HFFc6 (cell line): ENCODE data around the gene TDRD1. TPM values are rescaled to one million over a fixed set of nuclear protein-coding genes. Genes with fewer than 3 reads are reported as not detected.

Experiments used
- DNase-seq: peaks from one replicate; pipeline ENCODE4 v3.0.0-alpha.2; 2018
- H3K27ac Mint-ChIP-seq: 2 replicates; pipeline ENCODE4 v1.8.0; 2020; ENCODE audit warnings: mild to moderate bottlenecking, mixed read lengths
- H3K27me3 Mint-ChIP-seq: 2 replicates; pipeline ENCODE4 v1.8.0; 2021; ENCODE audit warnings: mild to moderate bottlenecking, moderate library complexity, mixed read lengths; ENCODE audit not compliant: insufficient read depth
- H3K36me3 Mint-ChIP-seq: 2 replicates; pipeline ENCODE4 v1.8.0; 2021; ENCODE audit warnings: low read depth, mixed read lengths
- H3K4me1 Mint-ChIP-seq: 2 replicates; pipeline ENCODE4 v1.8.0; 2020; ENCODE audit warnings: low read depth, mixed read lengths
- H3K4me3 Mint-ChIP-seq: 2 replicates; pipeline ENCODE4 v1.8.0; 2020; ENCODE audit warnings: mild to moderate bottlenecking, moderate library complexity, mixed read lengths
- H3K9me3 Mint-ChIP-seq: 2 replicates; pipeline ENCODE4 v1.8.0; 2020; ENCODE audit warnings: mild to moderate bottlenecking, mixed read lengths
- total RNA-seq, 6 experiments: library from RNA; stranded (reverse); fragmentation: NEBNext Ultra II Directional; extraction: Animal tissue kit (Norgen Biotek cat#: 25700); gene quantifications; 2 replicates in 1 of 6; 3 replicates in 5 of 6; pipeline ENCODE4 v1.2.3, GENCODE V29; 2021
- TF ChIP-seq, protein P1 (sequence below): fragments of 200-600 bp; sonication (generic); IDR thresholded peaks from 2 replicates; pipeline ENCODE4 v1.5.0; 2021; ENCODE audit warnings: antibody characterized with exemption, mild to moderate bottlenecking

Gene TDRD1
- total RNA-seq, 6 experiments from 2014 or later, result not detected

DNA sequence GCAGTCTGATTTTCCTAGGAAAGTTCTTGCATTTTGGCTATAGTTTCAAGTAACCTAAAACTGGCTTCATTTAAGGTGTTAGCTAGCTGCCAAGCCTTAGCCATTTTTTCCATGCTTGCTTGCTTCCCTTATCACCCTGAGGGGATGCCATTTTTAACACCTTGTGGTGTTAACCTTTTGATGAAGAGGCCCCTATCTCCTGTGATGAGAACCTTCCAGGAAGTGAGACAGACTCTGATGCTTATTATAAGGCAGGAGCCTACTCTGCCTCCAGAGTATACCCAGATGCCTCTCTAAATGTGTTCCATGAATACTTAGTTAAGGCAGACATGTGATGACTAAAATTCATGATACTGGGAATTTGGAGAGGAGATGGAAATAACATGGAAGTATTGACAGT is 55.0 kb downstream of the TDRD1 start:
- no peaks in the 10 kb centered on the region for H3K9me3 Mint-ChIP-seq
- no peaks in the 10 kb centered on the region for H3K4me1 Mint-ChIP-seq
- peaks cover 38% of the 10 kb centered on the region for H3K27me3 Mint-ChIP-seq
- TF ChIP-seq, protein P1, sequence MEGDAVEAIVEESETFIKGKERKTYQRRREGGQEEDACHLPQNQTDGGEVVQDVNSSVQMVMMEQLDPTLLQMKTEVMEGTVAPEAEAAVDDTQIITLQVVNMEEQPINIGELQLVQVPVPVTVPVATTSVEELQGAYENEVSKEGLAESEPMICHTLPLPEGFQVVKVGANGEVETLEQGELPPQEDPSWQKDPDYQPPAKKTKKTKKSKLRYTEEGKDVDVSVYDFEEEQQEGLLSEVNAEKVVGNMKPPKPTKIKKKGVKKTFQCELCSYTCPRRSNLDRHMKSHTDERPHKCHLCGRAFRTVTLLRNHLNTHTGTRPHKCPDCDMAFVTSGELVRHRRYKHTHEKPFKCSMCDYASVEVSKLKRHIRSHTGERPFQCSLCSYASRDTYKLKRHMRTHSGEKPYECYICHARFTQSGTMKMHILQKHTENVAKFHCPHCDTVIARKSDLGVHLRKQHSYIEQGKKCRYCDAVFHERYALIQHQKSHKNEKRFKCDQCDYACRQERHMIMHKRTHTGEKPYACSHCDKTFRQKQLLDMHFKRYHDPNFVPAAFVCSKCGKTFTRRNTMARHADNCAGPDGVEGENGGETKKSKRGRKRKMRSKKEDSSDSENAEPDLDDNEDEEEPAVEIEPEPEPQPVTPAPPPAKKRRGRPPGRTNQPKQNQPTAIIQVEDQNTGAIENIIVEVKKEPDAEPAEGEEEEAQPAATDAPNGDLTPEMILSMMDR, result no peak
- no peaks in the 10 kb centered on the region for H3K36me3 Mint-ChIP-seq
- DNase-seq, result no peak
- no peak overlapping the region for H3K27ac Mint-ChIP-seq
- no peak overlapping the region for H3K4me3 Mint-ChIP-seq

DNA sequence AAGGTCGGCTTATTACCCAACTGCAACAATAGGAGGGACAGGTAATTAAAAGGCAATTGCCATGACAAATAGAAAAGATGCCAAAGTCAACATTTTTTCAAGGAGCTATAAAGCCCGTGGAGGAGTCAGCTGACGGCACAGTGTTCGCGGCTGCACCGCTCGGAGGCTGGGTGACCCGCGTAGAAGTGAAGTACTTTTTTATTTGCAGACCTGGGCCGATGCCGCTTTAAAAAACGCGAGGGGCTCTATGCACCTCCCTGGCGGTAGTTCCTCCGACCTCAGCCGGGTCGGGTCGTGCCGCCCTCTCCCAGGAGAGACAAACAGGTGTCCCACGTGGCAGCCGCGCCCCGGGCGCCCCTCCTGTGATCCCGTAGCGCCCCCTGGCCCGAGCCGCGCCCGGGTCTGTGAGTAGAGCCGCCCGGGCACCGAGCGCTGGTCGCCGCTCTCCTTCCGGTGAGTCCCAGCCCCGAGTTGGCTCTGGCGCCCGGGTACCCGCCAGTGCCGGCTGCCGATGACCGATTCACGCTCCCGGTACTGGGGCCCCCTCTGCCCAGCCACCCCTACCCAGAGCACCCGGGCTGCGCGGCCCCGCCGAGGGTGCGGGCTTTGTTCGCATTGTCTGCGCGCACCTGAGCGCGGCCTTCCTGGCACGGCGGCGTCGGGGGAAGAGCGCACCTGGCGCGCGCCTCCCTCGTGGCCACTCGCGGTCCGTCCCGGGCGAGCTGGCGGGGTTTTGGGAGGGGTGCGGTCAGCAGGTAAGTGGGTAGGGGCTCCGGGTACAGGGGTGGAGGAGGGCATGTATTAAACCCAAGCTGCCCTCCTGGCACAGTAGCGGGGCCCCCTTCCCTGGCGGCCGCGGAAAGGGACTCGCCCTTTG is 60.2 kb downstream of the TDRD1 start, which contains the start of gene VWA2:
TSS of gene VWA2 (plus strand) at position 138 of the 877 bp plus-strand sequence. CDS start 9,460 bp downstream, outside the sequence.
- Mint-ChIP-seq H3K9me3 (no peaks in the 10 kb centered on the region), H3K27me3 (peaks cover 62% of the 10 kb centered on the region), H3K4me3 (no peak within 1 kb of the TSS), H3K4me1 (no peaks in the 10 kb centered on the region), H3K27ac (no peak within 1 kb of the TSS), H3K36me3 (no peaks in the 10 kb centered on the region)
- TF ChIP-seq, protein P1, result no peak
- no peak for DNase-seq

DNA sequence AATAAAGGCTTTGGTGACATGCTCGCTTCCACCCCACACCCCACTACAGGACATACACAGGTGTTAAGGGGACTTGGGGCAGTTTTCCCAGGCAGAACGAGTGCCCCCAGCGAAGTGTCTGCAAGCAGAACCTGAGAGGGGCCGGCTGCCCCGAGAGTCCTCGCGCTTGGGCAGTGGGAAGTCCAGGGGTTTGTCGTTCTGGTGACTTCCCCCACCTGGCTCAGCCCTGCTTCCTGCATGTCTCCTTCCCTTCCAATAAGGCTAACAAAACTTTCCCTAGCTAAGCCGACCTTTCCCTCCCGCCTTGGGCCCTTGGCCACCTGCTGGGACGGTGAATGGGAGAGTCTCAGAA is 60.8 kb downstream of the TDRD1 start:
- Mint-ChIP-seq H3K9me3 (no peaks in the 10 kb centered on the region), H3K27ac (no peak overlapping the region), H3K27me3 (peaks cover 66% of the 10 kb centered on the region), H3K36me3 (no peaks in the 10 kb centered on the region), H3K4me1 (no peaks in the 10 kb centered on the region), H3K4me3 (no peak overlapping the region)
- TF ChIP-seq, protein P1, result no peak
- no peak for DNase-seq

DNA sequence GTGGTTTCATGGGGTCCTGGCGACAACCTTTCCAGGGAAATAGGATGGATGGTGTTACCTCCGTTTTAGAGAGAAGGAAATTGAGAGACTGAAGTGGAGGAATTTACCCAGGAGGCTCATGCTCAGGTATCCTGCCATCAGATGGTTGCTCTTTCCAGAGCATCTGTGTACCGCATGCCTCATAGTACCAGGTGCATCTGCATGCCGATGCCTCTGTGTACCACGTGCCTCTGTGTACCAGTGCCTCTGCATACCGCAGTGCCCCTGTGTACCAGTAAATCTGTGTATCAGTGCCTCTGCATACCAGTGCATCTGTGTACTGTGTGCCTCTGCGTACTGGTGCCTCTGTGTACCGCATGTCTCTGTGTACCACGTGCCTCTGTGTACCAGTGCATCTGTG is 63.1 kb downstream of the TDRD1 start:
- H3K27me3 Mint-ChIP-seq, result peaks cover 64% of the 10 kb centered on the region
- no peak overlapping the region for H3K27ac Mint-ChIP-seq
- H3K4me1 Mint-ChIP-seq, result peaks cover 7% of the 10 kb centered on the region; the same call in 1 of the 2 replicates
- TF ChIP-seq, protein P1, result no peak
- no peak for DNase-seq
- H3K36me3 Mint-ChIP-seq, result no peaks in the 10 kb centered on the region
- no peaks in the 10 kb centered on the region for H3K9me3 Mint-ChIP-seq
- no peak overlapping the region for H3K4me3 Mint-ChIP-seq

DNA sequence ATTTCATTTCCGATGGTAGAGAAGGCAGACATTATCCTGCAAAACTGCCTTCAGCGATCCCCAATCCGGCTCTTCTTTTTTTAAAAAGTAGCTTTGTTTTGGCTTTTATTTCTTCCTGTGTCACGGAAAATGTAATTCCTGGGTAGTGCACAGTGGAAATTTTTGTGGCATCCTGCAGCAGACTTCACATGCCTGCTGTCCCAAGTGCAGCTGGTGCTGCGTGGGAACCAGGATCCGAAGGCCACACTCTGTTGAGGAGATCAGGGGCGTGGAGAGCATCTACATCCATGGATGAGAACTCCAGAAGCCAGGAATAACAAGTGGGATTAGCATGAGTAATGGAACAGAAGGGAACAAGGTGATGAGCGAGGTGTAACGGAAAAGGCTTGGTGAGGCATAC is 64.5 kb downstream of the TDRD1 start:
- H3K27me3 Mint-ChIP-seq, result peaks cover 52% of the 10 kb centered on the region

More for the DNA sequence above, 64.5 kb downstream of the TDRD1 start:
- no peak for DNase-seq
- Mint-ChIP-seq H3K27ac (no peak overlapping the region), H3K36me3 (no peaks in the 10 kb centered on the region), H3K9me3 (no peaks in the 10 kb centered on the region), H3K4me3 (no peak overlapping the region), H3K4me1 (peaks cover 7% of the 10 kb centered on the region; the same call in 1 of the 2 replicates)
- TF ChIP-seq, protein P1, result no peak
